OCI-LY1 (cell line): ENCODE results near the gene CHRNA9.
"Not testable (repeated sequence)": the region's sequence is repeated elsewhere in the genome, so short reads cannot be mapped to it uniquely, and the experiment has no call there.

Experiments used
- H2AFZ ChIP-seq: fragments of 200-600 bp; sonication (generic), shearing (Covaris generic); 2 replicates; pipeline ENCODE4 v1.6.0; 2014; ENCODE audit warnings: antibody characterized with exemption, mild to moderate bottlenecking, low read length
- H3F3A ChIP-seq: fragments of 200-600 bp; sonication (generic), shearing (Covaris generic); 2 replicates; pipeline ENCODE4 v1.6.0; 2014; ENCODE audit warnings: mild to moderate bottlenecking, antibody characterized with exemption, low read length, moderate library complexity; ENCODE audit not compliant: insufficient read depth
- H3K27ac ChIP-seq: fragments of 200-600 bp; sonication (generic); 2 replicates; pipeline ENCODE4 v1.5.1; 2014; ENCODE audit warnings: low read length, mixed run types, mild to moderate bottlenecking, low read depth; ENCODE audit not compliant: poor library complexity, severe bottlenecking
- H3K27me3 ChIP-seq: fragments of 200-600 bp; sonication (generic); 2 replicates; pipeline ENCODE4 v1.6.0; 2014; ENCODE audit warnings: antibody characterized with exemption, mild to moderate bottlenecking, low read length, moderate library complexity; ENCODE audit not compliant: insufficient read depth
- H3K36me3 ChIP-seq: fragments of 200-600 bp; sonication (generic); 2 replicates; pipeline ENCODE4 v1.6.1; 2014; ENCODE audit warnings: mild to moderate bottlenecking, antibody characterized with exemption, low read length, moderate library complexity, mixed read lengths; ENCODE audit not compliant: insufficient read depth
- H3K4me1 ChIP-seq: fragments of 200-600 bp; sonication (generic); 2 replicates; pipeline ENCODE4 v1.5.1; 2014; ENCODE audit warnings: mild to moderate bottlenecking, low read length, moderate library complexity; ENCODE audit not compliant: insufficient read depth, severe bottlenecking
- H3K4me2 ChIP-seq: fragments of 200-600 bp; sonication (generic), shearing (Covaris generic); 2 replicates; pipeline ENCODE4 v1.6.1; 2014; ENCODE audit warnings: low read length
- H3K4me3 ChIP-seq: fragments of 200-600 bp; sonication (generic); 2 replicates; pipeline ENCODE4 v1.5.1; 2014; ENCODE audit warnings: low read length, low read depth, mild to moderate bottlenecking, mixed read lengths; ENCODE audit not compliant: poor library complexity, severe bottlenecking
- H3K79me2 ChIP-seq: fragments of 200-600 bp; shearing (Covaris generic); 2 replicates; pipeline ENCODE4 v1.6.1; 2016; ENCODE audit warnings: mixed run types, low read length, mixed read lengths; ENCODE audit not compliant: insufficient read depth
- H3K9ac ChIP-seq: fragments of 200-600 bp; sonication (generic), shearing (Covaris generic); 2 replicates; pipeline ENCODE4 v1.6.1; 2014; ENCODE audit warnings: mild to moderate bottlenecking, low read length, mixed read lengths
- H3K9me2 ChIP-seq: fragments of 200-600 bp; sonication (generic), shearing (Covaris generic); 2 replicates; pipeline ENCODE4 v1.6.1; 2014; ENCODE audit warnings: low read depth, mild to moderate bottlenecking, low read length, mixed read lengths
- H3K9me3 ChIP-seq: fragments of 200-600 bp; shearing (Covaris generic); 2 replicates; pipeline ENCODE4 v1.6.1; 2014; ENCODE audit warnings: low read length, mixed read lengths
- H4K20me1 ChIP-seq: fragments of 200-600 bp; sonication (generic), shearing (Covaris generic); 2 replicates; pipeline ENCODE4 v1.6.0; 2016; ENCODE audit warnings: mild to moderate bottlenecking, low read length; ENCODE audit not compliant: insufficient read depth
- EZH2 ChIP-seq: fragments of 200-600 bp; sonication (generic), shearing (Covaris generic); IDR thresholded peaks from 2 replicates; pipeline ENCODE4 v1.8.0; 2017; ENCODE audit warnings: borderline replicate concordance, mixed run types, mild to moderate bottlenecking, antibody characterized with exemption, low read length, moderate library complexity, mixed read lengths
- TF ChIP-seq, protein P1 (sequence below): fragments of 200-600 bp; sonication (generic), shearing (Covaris generic); IDR thresholded peaks from 2 replicates; pipeline ENCODE4 v1.5.1; 2017; ENCODE audit warnings: mild to moderate bottlenecking, antibody characterized with exemption, low read length, moderate library complexity, mixed read lengths

CHRNA9 gene

DNA sequence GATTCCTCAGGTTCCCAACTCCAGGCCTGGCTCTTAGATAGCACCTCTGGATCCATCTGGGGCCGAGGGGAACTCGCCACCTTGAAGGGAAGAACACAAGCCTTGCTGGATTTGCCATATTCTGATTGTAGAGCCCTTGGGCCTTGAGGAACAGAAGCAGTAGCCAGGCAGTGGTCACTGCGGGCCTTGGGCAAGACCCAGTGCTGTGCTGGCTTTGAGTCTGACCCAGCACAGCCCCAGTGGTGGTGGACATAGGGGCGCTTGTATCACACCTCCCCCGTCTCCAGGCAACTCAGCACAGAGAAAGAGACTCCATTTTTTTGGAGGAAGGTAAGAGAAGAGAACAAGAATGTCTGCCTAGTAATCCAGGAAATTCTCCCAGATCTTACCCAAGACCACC, 45.5 kb downstream of the CHRNA9 start:
- Histone ChIP-seq H3K9ac (no peak overlapping the region), H3F3A (no peaks in the 10 kb centered on the region), H3K9me3 (no peaks in the 10 kb centered on the region), H3K27me3 (no peaks in the 10 kb centered on the region), H3K27ac (no peak overlapping the region), H3K36me3 (no peaks in the 10 kb centered on the region), H2AFZ (no peak overlapping the region), H3K4me3 (no peak overlapping the region), H3K4me2 (no peak overlapping the region), H3K4me1 (no peaks in the 10 kb centered on the region), H3K9me2 (no peaks in the 10 kb centered on the region), H4K20me1 (no peaks in the 10 kb centered on the region), H3K79me2 (no peaks in the 10 kb centered on the region)
- TF ChIP-seq, protein P1, sequence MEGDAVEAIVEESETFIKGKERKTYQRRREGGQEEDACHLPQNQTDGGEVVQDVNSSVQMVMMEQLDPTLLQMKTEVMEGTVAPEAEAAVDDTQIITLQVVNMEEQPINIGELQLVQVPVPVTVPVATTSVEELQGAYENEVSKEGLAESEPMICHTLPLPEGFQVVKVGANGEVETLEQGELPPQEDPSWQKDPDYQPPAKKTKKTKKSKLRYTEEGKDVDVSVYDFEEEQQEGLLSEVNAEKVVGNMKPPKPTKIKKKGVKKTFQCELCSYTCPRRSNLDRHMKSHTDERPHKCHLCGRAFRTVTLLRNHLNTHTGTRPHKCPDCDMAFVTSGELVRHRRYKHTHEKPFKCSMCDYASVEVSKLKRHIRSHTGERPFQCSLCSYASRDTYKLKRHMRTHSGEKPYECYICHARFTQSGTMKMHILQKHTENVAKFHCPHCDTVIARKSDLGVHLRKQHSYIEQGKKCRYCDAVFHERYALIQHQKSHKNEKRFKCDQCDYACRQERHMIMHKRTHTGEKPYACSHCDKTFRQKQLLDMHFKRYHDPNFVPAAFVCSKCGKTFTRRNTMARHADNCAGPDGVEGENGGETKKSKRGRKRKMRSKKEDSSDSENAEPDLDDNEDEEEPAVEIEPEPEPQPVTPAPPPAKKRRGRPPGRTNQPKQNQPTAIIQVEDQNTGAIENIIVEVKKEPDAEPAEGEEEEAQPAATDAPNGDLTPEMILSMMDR, result no peak
- no peak for TF ChIP-seq EZH2

DNA sequence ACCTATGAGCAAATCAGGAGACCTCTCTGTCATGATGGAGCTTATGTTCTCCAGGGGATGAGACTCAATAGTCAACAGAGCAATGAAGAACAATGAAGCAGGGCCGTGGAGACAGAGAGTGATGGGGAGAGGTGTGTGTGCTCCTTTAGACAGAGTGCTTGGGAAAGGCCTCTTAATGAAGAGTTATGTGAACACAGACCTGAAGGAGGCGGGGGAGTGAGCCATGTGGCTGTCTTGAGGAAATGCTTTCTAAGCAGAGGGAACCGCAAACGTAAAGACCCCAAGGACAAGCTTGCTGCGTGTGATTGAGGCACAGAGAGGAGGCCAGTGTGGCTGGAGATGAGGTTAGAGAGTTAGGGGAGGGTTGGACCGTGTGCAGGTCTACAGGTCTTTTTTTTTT, 53.1 kb downstream of the CHRNA9 start:
- H3K9ac ChIP-seq, result no peak overlapping the region
- no peak overlapping the region for H3K27ac ChIP-seq
- H3K36me3 ChIP-seq, result no peaks in the 10 kb centered on the region
- no peak overlapping the region for H3K4me3 ChIP-seq
- H3K9me3 ChIP-seq, result no peaks in the 10 kb centered on the region
- TF ChIP-seq EZH2, result no peak
- TF ChIP-seq, protein P1, result no peak
- H3K4me1 ChIP-seq, result no peaks in the 10 kb centered on the region
- no peaks in the 10 kb centered on the region for H3F3A ChIP-seq
- H3K4me2 ChIP-seq, result no peak overlapping the region
- H4K20me1 ChIP-seq, result no peaks in the 10 kb centered on the region
- H3K79me2 ChIP-seq, result no peaks in the 10 kb centered on the region
- H3K27me3 ChIP-seq, result no peaks in the 10 kb centered on the region
- no peaks in the 10 kb centered on the region for H3K9me2 ChIP-seq
- H2AFZ ChIP-seq, result no peak overlapping the region

DNA sequence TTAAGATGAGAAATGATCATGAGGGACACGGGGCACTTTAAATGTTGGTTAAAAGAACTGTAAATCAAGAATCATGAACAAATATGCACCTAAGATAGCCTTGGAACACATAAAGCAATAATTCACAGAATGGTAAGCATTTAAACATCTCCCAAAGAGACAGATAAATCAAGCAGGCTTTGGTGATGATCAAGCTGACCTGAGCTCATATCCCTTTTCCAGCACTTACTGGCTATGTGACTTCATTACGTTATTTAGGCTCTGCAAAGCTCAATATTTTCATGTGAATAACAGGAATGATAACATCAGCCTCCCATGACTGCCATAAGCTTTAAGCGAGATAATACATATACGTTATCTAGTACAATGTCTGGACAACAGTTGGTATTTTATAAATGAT, 54.9 kb downstream of the CHRNA9 start:
- Histone ChIP-seq H3K9me2 (no peaks in the 10 kb centered on the region), H4K20me1 (no peaks in the 10 kb centered on the region), H3K27me3 (no peaks in the 10 kb centered on the region), H3K4me1 (no peaks in the 10 kb centered on the region), H3K4me2 (no peak overlapping the region), H3K27ac (no peak overlapping the region), H3K9ac (no peak overlapping the region), H3K79me2 (no peaks in the 10 kb centered on the region), H3K4me3 (no peak overlapping the region), H3K9me3 (no peaks in the 10 kb centered on the region), H2AFZ (no peak overlapping the region), H3F3A (no peaks in the 10 kb centered on the region), H3K36me3 (no peaks in the 10 kb centered on the region)
- TF ChIP-seq, protein P1, result no peak
- TF ChIP-seq EZH2, result no peak

DNA sequence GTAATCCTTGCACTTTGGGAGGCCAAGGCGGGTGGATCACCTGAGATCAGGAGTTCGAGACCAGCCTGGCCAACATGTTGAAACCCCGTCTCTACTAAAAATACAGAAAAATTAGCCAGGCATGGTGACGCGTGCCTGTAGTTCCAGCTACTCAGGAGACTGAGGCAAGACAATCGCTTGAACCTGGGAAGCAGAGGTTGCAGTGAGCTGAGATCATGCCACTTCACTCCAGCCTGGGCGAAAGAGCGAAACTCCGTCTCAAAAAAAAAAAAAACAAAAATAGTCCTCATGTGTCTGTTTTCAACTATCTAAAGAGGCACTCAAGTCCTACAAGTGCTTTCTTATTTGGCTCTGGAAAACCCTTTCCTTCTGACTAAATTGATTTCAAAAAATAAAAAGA, 57.1 kb downstream of the CHRNA9 start:
- H3K9me3 ChIP-seq, H3K4me1 ChIP-seq, H3F3A ChIP-seq, H3K4me3 ChIP-seq, H3K9ac ChIP-seq, H3K27me3 ChIP-seq, H3K79me2 ChIP-seq, H4K20me1 ChIP-seq, H3K4me2 ChIP-seq, H3K36me3 ChIP-seq, H2AFZ ChIP-seq, H3K9me2 ChIP-seq, H3K27ac ChIP-seq: not testable (repeated sequence)
